CD4-positive, alpha-beta T cell treated with Interleukin-1 beta for 1 hour (primary cell): ENCODE measurements around the gene DNLZ.

ENCODE experiments used
- DNase-seq, 2 donors: peaks; one replicate each; pipeline ENCODE4 v3.0.0-alpha.2; 2020 to 2022

The DNLZ gene

DNA sequence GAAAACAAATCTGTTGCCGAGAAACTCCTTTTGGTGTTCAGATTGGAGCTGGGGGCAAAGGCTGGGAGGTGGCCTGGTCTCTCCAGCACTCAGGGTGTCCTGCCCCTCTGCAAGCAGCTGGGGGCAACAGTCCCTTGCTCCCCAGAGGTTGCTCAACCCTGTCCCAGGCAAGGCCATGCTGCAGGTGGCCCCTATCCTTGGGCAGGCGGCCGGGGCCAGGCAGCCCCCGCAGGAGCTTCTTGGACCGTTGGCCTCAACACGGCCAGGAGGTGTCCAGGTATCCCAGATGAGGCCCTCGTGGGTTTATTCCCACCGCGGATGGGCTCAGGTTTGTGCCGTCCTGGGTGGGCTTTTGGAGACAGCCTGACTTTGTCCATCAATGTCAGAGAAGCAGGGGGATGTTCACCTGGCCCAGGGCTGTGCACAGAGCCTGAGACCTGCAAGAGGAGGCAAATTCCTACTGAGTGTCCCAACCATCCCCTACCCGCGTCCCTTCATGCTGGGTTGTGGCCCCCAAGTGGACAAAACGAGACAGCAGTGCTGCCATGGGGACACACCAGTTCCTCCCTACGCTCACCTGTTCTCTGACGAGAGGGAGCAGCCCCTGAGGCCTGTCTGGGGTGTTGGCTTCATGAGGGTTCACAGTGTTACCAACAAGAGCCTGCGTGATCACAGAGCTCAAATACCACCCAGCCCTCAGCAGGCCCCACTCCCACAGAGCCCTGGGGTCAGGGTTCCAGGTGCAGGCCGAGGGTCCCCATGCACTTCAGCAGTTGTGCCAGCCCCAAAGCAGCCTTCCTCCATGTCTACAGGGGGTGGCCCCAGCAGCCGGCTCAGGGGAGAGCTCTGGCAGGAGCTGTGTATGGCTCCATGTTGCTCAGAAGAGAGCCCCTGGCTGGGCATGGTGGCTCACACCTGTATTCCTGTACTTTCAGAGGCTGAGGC lies 50.2 kb downstream of the DNLZ start:
- DNase-seq = no peak

GRCh38 chr9:136312436-136312835 lies 51.1 kb downstream of the DNLZ start:
- DNase-seq = peak; percentile 42 to 45

DNA sequence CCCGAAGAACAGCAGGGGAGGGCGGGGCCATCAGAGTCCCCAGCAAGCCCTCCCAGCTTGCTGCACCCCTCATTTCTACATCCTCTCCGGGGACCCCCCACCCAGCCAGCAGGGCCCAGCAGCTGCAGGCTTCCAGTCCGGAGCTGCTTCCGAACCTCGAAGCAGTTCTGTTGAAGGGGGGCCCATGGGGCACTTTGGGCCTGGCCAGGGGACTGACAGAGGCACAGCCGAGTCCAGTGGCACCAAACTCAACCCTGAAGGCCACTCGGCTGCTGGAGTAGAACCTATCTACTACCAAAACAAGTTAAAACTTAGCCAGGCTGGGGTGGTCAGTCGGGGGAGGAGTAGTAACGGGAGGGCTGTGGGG lies 51.6 kb downstream of the DNLZ start:
- no peak for DNase-seq

- no peak for DNase-seq
These were observed 52.2 kb downstream of the DNLZ start for GRCh38 chr9:136311051-136312008.

GRCh38 chr9:136310273-136311030 lies 53.1 kb downstream of the DNLZ start:
- no peak for DNase-seq

- no peak for DNase-seq
These were observed 53.7 kb downstream of the DNLZ start for GRCh38 chr9:136309806-136310220.
